ENCODE results near the gene GMNC. TPM values are rescaled to one million over a fixed set of nuclear protein-coding genes. Genes with fewer than 3 reads are reported as not detected.

The GMNC gene
- total and polyA plus RNA-seq, 10 of the 15 experiments (the other 5 are each of a cell fraction or from before 2014, with no cell fraction given) = not detected

GRCh38 chr3:190865828-190866227 lies 3.3 kb upstream of the GMNC start:
- FAIRE-seq (no peak), DNase-seq (ENCODE audit: low read depth, low spot score) (no peak), ATAC-seq (peak; percentile 63)
- CTCF ChIA-PET = interaction anchor here (1.0 kb wide), 1 partner anchor 17 kb away, joined by 4 read pairs; no protein-coding TSS in a partner anchor
- in situ Hi-C loops (cut with MboI) (no loop called here), intact Hi-C loops (cut with micrococcal nuclease; ENCODE audit: unreplicated experiment) (no loop called here)
- Histone ChIP-seq H3K36me3 (ENCODE audit: control insufficient read depth in 2 of 2, insufficient read depth in 2 of 2, low read length in 1 of 2) (no peaks in the 10 kb centered on the region), H3K9me3 (replicated peaks; ENCODE audit: control insufficient read depth, insufficient read depth, low read length) (no peaks in the 10 kb centered on the region), H4K20me1 (ENCODE audit: control insufficient read depth, insufficient read depth) (no peaks in the 10 kb centered on the region), H3K4me3 (no peak overlapping the region), H3K4me1 (ENCODE audit: control insufficient read depth, insufficient read depth, low read length) (no peaks in the 10 kb centered on the region), H3K27ac (ENCODE audit: control insufficient read depth, insufficient read depth) (no peak overlapping the region), H3K4me2 (ENCODE audit: control insufficient read depth, insufficient read depth) (no peak overlapping the region), H3K9ac (ENCODE audit: control insufficient read depth, insufficient read depth, low read length) (no peak overlapping the region), H2AFZ (ENCODE audit: control insufficient read depth, low read depth, low read length) (no peak overlapping the region), H3K79me2 (ENCODE audit: control insufficient read depth, insufficient read depth, low read length) (no peaks in the 10 kb centered on the region), H3K27me3 (replicated peaks in 1 of 2; ENCODE audit: control insufficient read depth in 2 of 2, insufficient read depth in 2 of 2, low read length in 1 of 2) (peaks cover 5% of the 10 kb centered on the region in 2 experiments)
- WGBS (ENCODE audit: insufficient coverage, insufficient replicate concordance, low lambda C conversion rate, missing lambda C conversion rate) = 27% methylated on average over 7 of the region's 7 CpGs
- SMC1A ChIA-PET (ENCODE audit: uncharacterized antibody, unreplicated experiment) = interaction anchor here (1.1 kb wide), 1 partner anchor 183 kb away, joined by 4 read pairs; no protein-coding TSS in a partner anchor
- BruUV-seq (replicated peaks) = no TSS peak
- RAD21 ChIA-PET (ENCODE audit: unreplicated experiment) = no interaction called here
- POLR2A ChIA-PET = no interaction called here
- TF ChIP-seq ZBTB4 (CRISPR knock-in tag; IDR thresholded peaks at IDR 0.05) (no peak), BCL11A (IDR thresholded peaks at IDR 0.05; ENCODE audit: low read depth, low read length) (no peak), YBX1 (IDR thresholded peaks at IDR 0.05) (no peak), NBN (IDR thresholded peaks at IDR 0.05) (no peak)

GRCh38 chr3:190865419-190865818 lies 2.9 kb upstream of the GMNC start:
- Histone ChIP-seq H3K27me3 (replicated peaks in 1 of 2; ENCODE audit: control insufficient read depth in 2 of 2, insufficient read depth in 2 of 2, low read length in 1 of 2) (peaks cover 5% of the 10 kb centered on the region in 2 experiments), H3K4me2 (ENCODE audit: control insufficient read depth, insufficient read depth) (no peak overlapping the region), H3K36me3 (ENCODE audit: control insufficient read depth in 2 of 2, insufficient read depth in 2 of 2, low read length in 1 of 2) (no peaks in the 10 kb centered on the region), H3K27ac (ENCODE audit: control insufficient read depth, insufficient read depth) (no peak overlapping the region), H3K4me3 (no peak overlapping the region), H3K9ac (ENCODE audit: control insufficient read depth, insufficient read depth, low read length) (no peak overlapping the region), H3K79me2 (ENCODE audit: control insufficient read depth, insufficient read depth, low read length) (no peaks in the 10 kb centered on the region), H3K4me1 (ENCODE audit: control insufficient read depth, insufficient read depth, low read length) (no peaks in the 10 kb centered on the region), H2AFZ (ENCODE audit: control insufficient read depth, low read depth, low read length) (no peak overlapping the region), H4K20me1 (ENCODE audit: control insufficient read depth, insufficient read depth) (no peaks in the 10 kb centered on the region), H3K9me3 (replicated peaks; ENCODE audit: control insufficient read depth, insufficient read depth, low read length) (no peaks in the 10 kb centered on the region)
- BruUV-seq (replicated peaks) = no TSS peak
- SMC1A ChIA-PET (ENCODE audit: uncharacterized antibody, unreplicated experiment) = no interaction called here
- intact Hi-C loops (cut with micrococcal nuclease; ENCODE audit: unreplicated experiment) = no loop called here
- POLR2A ChIA-PET = no interaction called here
- WGBS (ENCODE audit: insufficient coverage, insufficient replicate concordance, low lambda C conversion rate, missing lambda C conversion rate) = 0% methylated on average over 1 of the region's 2 CpGs
- ATAC-seq (0 out of 3 replicates have a peak, but pooled peaks have one; percentile 33), FAIRE-seq (no peak), DNase-seq (ENCODE audit: low read depth, low spot score) (no peak)
- RAD21 ChIA-PET (ENCODE audit: unreplicated experiment) = no interaction called here
- CTCF ChIA-PET = interaction anchor here (0.7 to 1.0 kb wide), 3 partner anchors 17 to 1179 kb away, joined by 4 to 5 read pairs (median 4); no protein-coding TSS in a partner anchor
- in situ Hi-C loops (cut with MboI) = no loop called here
- TF ChIP-seq ZNF687 (IDR thresholded peaks at IDR 0.05) (no peak), ETV6 (conservative IDR thresholded peaks at IDR 0.05 in 1 of 2, IDR thresholded peaks at IDR 0.05 in 1 of 2; ENCODE audit: borderline replicate concordance in 1 of 2, low read depth in 1 of 2) (no peak), TCF3 (IDR thresholded peaks at IDR 0.05; ENCODE audit: borderline replicate concordance, insufficient read depth, low read depth, low read length) (no peak), BCL11A (IDR thresholded peaks at IDR 0.05; ENCODE audit: low read depth, low read length) (no peak)

Data from GM12878 (cell line).